ENCODE results near the gene ESYT1.
A peak's percentile ranks its signal among the peaks of the same experiment; 100 is the strongest.

The ESYT1 gene, protein sequence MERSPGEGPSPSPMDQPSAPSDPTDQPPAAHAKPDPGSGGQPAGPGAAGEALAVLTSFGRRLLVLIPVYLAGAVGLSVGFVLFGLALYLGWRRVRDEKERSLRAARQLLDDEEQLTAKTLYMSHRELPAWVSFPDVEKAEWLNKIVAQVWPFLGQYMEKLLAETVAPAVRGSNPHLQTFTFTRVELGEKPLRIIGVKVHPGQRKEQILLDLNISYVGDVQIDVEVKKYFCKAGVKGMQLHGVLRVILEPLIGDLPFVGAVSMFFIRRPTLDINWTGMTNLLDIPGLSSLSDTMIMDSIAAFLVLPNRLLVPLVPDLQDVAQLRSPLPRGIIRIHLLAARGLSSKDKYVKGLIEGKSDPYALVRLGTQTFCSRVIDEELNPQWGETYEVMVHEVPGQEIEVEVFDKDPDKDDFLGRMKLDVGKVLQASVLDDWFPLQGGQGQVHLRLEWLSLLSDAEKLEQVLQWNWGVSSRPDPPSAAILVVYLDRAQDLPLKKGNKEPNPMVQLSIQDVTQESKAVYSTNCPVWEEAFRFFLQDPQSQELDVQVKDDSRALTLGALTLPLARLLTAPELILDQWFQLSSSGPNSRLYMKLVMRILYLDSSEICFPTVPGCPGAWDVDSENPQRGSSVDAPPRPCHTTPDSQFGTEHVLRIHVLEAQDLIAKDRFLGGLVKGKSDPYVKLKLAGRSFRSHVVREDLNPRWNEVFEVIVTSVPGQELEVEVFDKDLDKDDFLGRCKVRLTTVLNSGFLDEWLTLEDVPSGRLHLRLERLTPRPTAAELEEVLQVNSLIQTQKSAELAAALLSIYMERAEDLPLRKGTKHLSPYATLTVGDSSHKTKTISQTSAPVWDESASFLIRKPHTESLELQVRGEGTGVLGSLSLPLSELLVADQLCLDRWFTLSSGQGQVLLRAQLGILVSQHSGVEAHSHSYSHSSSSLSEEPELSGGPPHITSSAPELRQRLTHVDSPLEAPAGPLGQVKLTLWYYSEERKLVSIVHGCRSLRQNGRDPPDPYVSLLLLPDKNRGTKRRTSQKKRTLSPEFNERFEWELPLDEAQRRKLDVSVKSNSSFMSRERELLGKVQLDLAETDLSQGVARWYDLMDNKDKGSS
- total RNA-seq = 277 reads per million, percentile 95 among the genes with 10 or more reads in this experiment

DNA sequence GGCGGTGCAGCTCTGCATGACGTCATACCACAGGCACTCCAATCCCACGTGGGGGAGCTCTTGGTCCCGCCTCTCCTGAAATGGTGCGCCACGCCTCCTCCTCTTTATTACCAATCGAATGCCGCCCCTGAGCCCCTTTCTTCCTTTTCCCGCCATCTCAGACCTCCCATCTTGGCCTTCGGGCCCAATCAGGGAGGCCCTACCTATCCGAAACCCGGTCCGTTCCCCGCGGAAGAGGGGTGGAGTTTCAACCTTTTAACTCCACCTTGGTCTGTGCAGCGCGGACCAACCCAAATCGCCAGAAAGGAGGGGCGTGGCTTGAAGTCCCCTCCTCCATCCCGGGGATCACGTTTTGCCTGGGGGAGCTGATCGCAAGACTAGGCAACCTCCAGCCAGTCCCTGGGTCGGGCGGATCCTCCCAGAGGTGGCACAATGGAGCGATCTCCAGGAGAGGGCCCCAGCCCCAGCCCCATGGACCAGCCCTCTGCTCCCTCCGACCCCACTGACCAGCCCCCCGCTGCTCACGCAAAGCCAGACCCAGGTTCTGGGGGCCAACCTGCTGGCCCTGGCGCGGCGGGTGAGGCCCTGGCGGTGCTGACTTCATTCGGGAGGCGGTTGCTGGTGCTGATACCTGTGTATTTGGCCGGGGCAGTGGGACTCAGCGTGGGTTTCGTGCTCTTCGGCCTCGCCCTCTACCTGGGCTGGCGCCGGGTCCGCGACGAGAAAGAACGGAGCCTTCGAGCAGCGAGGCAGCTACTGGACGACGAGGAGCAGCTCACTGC lies at the start of gene ESYT1:
Gene ESYT1, plus strand, starts transcription at position 380 of the 782 bp plus-strand sequence. Its CDS starts 53 bp downstream, at position 433.
- DNase-seq = peak; percentile 95

DNA sequence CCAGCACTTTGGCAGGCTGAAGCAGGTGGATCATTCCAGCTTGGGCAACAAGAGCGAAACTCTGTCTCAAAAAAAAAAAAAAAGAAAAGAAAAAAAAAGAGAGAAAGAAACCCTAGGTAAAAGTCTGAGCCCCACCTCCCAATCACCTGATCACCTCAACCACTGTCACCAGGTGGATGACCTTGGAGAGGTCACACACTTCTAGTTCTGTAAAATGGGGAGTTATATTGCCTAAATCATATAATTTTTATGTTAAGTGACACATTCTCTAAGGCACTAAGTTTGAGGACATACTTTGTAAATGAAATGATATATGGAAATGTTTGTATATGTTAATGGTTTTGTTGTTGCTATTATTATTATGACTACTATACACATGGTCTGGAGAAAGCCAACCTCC lies 49.6 kb upstream of the ESYT1 start:
- DNase-seq = no peak

DNA sequence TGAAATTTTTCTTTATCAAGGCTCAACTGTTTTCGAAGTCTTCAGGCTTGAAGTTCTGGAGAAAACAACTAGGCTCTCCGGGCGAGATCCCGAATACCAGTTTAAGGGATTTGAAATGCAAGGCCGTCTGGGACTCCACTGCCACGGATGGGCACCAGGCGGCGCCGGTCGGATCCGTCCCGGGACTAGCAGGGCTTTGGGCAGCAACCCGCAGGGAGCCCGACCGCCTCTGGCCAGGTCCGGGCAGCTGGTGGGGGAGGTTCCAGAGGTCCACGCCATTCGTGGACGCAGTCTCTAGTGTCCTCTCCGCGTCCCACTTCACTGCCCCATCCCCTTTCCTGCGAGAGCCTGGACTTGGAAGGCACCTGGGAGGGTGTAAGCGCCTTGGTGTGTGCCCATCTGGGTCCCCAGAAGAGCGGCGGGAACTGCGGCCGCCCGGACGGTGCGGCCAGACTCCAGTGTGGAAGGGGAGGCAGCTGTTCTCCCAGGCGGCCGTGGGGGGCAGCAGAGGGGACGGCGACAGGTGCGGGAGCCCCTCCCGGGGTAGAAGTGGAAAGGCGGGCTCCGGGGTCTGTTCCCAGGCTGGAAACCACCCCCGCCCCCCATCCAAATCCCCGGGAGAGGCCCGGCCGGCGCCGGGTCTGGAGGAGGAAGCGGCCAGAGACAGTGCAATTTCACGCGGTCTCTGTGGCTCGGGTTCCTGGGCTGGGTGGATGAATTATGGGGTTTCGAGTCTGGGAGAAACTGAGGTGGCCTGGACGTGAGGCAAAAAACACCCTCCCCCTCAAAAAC lies 48.9 kb upstream of the ESYT1 start:
- peak; percentile 36 for DNase-seq

DNA sequence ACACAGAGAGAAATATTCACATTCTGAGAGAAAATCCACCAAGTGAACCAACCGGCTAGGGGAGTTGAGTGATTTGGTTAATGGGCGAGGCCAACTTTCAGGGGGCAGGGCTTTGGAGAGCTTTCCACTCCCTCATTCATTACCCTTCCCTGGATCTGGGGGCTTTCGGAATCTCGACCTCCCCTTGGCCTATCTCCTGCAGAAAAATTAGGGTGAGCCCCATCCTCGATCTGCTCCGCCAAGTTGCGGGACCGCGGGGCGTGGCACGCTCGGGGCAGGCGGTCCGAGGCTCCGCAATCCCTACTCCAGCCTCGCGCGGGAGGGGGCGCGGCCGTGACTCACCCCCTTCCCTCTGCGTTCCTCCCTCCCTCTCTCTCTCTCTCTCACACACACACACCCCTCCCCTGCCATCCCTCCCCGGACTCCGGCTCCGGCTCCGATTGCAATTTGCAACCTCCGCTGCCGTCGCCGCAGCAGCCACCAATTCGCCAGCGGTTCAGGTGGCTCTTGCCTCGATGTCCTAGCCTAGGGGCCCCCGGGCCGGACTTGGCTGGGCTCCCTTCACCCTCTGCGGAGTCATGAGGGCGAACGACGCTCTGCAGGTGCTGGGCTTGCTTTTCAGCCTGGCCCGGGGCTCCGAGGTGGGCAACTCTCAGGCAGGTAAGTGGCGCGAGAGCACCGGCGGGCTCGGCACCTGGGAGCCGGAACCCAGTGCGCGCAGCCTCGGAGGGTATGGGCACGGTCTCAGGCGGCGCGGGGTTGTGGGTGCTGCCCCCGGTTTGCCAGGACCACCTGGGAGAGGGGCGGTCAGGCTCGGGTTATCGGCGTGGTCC lies 48.1 kb upstream of the ESYT1 start, which contains the start of gene ERBB3:
Gene ERBB3, plus strand, starts transcription at position 443 of the 833 bp plus-strand sequence. Its CDS starts 136 bp downstream, at position 579.
- peak; percentile 60 for DNase-seq

DNA sequence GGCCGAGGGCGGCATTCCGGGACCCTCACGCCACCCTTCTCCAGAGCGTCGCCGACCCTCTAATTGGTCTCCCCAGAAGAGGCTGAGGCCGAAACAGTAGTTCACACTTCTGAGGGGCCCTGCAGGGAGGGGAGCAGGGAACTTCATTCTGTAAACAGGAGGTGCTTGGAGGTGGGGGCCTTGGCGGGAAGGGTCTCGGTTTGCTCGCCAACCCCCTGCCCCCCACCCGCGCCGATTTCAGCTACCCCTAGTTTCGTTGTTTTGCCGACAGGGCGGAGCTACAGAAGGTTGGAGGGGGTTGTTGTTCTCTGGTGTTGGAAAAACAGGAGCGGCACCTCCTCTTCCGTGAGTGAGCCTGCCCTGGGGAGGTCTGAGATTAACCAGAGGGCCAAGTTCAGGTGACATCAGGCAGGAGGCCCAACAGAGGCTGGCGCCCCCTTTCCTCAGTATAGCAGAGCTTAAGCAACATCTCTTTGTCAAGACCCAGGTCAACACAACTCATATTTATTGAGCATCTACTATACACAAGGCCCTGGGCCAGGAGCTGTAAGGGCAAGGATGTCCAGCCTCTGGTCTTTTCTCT lies 47.4 kb upstream of the ESYT1 start:
- DNase-seq = no peak

DNA sequence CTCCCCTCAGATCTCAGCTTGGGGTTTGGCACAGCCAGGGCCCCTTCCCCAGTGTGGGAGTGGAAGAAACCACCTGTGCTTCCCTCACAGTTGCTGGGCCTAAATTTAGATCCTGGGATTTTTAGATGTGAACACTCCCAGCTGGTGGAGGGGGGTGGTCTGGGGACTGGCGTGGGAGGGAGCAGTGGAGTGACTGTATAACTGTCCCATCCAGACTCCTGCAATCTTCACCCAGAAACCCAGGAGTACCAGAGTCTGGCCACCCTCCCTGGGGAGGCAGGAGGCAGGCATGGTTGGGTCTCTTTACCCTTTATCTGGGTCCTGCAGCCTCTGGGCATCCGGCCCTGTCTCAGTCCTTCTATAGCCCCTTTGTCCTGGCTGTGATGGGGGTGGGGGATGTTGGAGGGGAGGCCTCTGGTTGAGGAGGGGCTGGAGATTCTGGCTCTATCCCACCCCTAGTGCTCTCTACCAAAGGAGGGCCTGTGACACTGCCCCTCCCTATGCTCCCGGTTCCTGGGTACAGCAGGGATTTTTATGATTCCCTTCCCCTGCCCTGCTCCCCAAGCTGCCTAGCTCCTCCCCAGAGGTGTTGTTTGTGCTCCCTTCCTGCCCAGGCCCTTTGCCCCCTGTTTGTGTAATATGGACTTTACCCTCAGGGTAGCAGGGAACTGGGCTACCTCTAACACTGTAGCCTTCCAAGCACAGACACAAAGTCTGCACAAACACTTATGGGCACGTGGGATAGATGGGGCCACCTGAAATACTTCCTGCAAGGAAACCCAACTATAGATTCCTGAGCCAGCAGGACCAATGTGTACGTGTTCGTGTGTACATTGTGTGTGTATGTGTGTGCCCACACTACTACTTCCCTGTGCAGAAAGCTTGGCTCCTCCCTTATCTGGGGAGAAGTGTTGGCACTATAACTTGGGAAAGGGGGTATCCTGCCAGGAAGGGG lies 46.4 kb upstream of the ESYT1 start:
- DNase-seq = no peak

DNA sequence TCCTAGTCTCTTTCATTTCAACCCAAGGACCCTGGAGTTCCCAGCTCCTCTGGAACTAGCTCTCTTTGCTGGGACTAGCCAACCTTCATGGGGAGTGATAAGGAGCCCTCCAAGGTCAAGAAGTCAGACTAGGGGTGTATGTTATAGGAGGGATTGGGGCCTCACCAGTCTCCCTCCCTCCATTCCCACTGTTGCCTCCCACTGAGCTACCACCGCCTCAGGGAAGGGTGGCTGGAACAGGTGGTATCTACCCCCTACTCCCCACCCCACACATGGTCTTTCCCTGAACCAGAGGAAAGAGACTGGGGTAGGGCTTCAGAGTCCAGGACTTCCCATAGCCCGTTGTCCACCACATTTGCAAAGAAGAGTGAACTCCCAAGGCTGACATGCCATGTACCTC lies 45.7 kb upstream of the ESYT1 start:
- DNase-seq = no peak

DNA sequence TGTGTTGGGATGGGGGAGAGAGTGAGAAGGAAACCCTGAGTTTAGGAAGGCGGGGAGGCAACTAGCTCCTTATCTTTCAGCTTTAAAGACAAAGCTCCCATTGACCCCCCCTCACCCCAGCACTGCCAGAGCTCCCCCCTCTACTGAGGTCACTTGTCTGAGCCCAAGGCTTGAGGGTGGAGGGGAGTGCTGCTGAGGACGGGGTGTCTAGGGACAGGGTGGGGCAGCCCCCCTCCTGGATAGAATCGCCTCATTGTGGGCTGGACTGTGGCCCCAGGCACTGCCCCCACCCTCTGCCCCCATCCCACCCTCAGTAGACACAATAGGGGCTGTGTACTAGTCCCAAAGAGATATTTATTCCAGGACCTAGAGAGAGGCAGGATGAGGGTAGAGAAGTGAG lies 45.1 kb upstream of the ESYT1 start:
- DNase-seq = no peak

DNA sequence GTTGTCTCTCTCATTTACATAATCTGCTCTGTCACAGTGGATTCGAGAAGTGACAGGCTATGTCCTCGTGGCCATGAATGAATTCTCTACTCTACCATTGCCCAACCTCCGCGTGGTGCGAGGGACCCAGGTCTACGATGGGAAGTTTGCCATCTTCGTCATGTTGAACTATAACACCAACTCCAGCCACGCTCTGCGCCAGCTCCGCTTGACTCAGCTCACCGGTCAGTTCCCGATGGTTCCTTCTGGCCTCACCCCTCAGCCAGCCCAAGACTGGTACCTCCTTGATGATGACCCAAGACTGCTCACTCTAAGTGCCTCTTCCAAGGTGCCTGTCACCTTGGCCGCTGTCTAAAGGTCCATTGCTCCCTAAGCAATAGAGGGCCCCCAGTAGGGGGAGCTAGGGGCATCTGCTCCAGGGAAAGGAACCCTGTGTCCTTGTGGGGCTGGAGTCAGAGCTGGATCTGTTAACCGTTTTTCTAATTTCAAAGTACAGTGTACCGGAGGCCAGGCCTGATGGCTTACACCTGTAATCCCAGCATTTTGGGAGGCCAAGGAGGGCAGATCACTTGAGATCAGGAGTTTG lies 43.0 kb upstream of the ESYT1 start:
- no peak for DNase-seq

DNA sequence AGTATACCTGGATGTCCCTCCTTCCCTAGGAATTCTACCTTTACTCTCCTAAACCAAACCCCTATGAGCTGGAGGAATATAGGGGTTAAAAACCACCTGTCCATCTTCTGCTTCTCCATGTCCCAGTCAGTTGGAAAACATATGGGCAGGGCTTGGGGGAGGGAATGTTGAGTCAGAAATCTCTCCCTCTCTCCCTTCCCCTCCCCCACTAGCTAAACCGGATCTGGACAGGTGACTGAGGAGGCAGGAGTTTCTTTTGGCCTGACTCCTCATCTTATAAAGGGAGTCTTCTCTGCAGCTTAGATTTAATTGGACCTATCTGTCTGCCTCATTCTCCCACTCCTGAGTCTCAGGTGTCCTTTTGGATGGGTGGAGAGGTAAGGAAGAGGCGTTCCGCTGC lies 42.0 kb upstream of the ESYT1 start:
- no peak for DNase-seq

DNA sequence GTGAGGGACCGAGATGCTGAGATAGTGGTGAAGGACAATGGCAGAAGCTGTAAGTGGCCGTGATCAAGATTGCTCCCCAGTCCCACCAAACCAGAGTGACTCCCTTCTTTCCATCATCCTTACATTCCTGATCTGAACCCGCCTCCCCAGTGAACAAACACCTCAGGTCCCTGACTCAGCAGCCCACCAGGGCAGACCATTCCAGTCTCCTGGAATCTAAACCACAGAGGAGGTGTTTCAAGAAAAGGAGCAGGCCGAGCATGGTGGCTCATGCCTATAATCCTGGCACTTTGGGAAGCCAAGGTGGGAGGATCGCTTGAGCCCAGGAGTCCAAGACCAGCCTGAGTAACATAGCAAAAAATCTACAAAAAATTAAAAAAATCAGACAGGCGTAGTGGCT lies 41.5 kb upstream of the ESYT1 start:
- DNase-seq = no peak

DNA sequence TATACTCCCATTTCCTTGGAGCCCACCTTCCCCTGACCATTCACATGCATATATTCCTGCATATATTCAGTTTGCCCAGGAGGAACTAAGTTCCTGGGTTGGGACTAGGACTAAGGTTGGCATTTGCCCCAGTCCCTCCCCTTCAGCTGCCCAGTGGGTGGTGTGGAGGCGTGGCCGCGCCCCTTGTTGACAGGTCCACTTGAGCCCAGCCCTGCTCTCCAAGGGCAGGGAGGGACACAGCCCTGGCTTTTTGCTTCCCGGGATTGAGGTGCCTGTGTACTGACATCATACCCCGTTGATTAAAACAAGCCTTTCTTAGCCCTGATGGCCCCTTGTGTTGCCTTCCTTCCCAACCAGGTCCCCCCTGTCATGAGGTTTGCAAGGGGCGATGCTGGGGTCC lies 40.8 kb upstream of the ESYT1 start:
- DNase-seq = no peak

DNA sequence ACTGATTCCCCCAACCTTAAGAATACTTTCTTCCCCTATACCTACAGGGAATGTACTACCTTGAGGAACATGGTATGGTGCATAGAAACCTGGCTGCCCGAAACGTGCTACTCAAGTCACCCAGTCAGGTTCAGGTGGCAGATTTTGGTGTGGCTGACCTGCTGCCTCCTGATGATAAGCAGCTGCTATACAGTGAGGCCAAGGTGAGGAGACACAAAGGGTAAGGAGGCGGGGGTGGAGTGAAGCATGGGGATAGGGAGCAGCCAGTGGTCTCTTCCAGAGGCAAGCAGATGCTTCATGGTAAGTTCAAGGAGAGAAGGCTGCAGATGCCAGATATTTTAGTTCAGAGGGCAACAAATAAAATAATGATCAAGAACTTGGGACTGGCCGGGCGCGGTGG lies 30.3 kb upstream of the ESYT1 start:
- no peak for DNase-seq

DNA sequence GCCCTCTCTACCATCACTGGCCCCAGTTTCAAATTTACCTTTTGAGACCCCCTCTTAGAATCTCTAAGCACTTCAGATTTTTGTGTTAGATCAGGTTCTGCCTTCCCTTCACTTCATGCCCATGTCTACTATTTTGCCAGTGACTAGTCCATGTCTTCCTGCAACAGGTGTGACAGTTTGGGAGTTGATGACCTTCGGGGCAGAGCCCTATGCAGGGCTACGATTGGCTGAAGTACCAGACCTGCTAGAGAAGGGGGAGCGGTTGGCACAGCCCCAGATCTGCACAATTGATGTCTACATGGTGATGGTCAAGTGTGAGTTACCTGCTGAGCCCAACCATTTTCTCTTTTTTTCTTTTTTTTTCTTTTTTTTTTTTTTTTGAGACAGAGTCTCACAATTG lies 29.5 kb upstream of the ESYT1 start:
- no peak for DNase-seq

DNA sequence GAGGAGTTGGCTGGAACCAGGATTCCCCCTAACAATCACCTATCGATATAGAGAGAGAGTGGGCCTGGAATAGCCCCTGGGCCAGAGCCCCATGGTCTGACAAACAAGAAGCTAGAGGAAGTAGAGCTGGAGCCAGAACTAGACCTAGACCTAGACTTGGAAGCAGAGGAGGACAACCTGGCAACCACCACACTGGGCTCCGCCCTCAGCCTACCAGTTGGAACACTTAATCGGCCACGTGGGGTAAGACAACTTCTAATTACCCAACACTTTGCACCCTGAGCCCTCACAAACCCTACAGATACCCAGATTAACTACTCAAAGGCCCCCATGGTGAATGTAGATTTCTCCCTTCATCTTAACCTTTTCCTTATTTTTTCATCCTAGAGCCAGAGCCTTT lies 28.3 kb upstream of the ESYT1 start:
- no peak for DNase-seq

DNA sequence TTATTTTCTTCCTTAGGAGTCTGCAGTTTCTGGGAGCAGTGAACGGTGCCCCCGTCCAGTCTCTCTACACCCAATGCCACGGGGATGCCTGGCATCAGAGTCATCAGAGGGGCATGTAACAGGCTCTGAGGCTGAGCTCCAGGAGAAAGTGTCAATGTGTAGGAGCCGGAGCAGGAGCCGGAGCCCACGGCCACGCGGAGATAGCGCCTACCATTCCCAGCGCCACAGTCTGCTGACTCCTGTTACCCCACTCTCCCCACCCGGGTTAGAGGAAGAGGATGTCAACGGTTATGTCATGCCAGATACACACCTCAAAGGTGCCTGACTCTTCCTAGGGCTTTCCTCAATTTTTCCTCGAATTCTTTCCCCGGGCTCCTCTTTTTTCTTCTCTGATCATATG lies 27.0 kb upstream of the ESYT1 start:
- no peak for DNase-seq

DNA sequence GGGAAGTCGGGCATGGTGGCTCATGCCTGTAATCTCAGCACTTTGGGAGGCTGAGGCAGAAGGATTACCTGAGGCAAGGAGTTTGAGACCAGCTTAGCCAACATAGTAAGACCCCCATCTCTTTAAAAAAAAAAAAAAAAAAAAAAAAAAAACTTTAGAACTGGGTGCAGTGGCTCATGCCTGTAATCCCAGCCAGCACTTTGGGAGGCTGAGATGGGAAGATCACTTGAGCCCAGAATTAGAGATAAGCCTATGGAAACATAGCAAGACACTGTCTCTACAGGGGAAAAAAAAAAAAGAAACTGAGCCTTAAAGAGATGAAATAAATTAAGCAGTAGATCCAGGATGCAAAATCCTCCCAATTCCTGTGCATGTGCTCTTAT lies 25.4 kb upstream of the ESYT1 start:
- DNase-seq = no peak

DNA sequence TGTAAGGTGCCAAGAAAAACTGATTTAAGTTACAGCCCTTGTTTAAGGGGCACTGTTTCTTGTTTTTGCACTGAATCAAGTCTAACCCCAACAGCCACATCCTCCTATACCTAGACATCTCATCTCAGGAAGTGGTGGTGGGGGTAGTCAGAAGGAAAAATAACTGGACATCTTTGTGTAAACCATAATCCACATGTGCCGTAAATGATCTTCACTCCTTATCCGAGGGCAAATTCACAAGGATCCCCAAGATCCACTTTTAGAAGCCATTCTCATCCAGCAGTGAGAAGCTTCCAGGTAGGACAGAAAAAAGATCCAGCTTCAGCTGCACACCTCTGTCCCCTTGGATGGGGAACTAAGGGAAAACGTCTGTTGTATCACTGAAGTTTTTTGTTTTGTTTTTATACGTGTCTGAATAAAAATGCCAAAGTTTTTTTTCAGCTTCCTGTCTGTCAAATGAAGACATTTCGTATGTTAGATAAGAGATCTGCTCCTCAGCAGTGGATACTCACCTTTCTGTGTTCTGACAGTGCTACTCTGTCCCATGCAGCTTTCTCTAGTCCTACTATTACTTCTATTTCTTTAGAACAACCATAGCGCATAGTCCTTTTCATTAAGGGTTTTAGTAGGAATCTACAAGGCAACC lies 24.9 kb upstream of the ESYT1 start:
- DNase-seq = no peak

Data from effector CD4-positive, alpha-beta T cell (primary cell).